ENCODE measurements around the gene AGAP3.
A peak's percentile ranks its signal among the peaks of the same experiment; 100 is the strongest.

Gene AGAP3

GRCh38 chr7:151075662-151075971 lies 10.7 kb upstream of the AGAP3 start:
- TF ChIP-seq POLR2A (IDR thresholded peaks at IDR 0.05; ENCODE audit: low read length), result no peak
- TF ChIP-seq GATA1 (IDR thresholded peaks at IDR 0.05; ENCODE audit: low read depth, low read length), result no peak
- DNase-seq, result no peak

GRCh38 chr7:151075978-151076426 lies 10.3 kb upstream of the AGAP3 start:
- no peak for TF ChIP-seq POLR2A (IDR thresholded peaks at IDR 0.05; ENCODE audit: low read length)
- no peak for TF ChIP-seq GATA1 (IDR thresholded peaks at IDR 0.05; ENCODE audit: low read depth, low read length)
- no peak for DNase-seq

- DNase-seq, result no peak
- TF ChIP-seq POLR2A (IDR thresholded peaks at IDR 0.05; ENCODE audit: low read length) (peak; percentile 35), GATA1 (IDR thresholded peaks at IDR 0.05; ENCODE audit: low read depth, low read length) (no peak)
Observed at GRCh38 chr7:151076863-151077704, 9.2 kb upstream of the AGAP3 start.

GRCh38 chr7:151077705-151078232 lies 8.5 kb upstream of the AGAP3 start:
- DNase-seq, result no peak
- TF ChIP-seq GATA1 (IDR thresholded peaks at IDR 0.05; ENCODE audit: low read depth, low read length) (no peak), POLR2A (IDR thresholded peaks at IDR 0.05; ENCODE audit: low read length) (no peak)

- DNase-seq, result no peak
- no peak for TF ChIP-seq GATA1 (IDR thresholded peaks at IDR 0.05; ENCODE audit: low read depth, low read length)
- TF ChIP-seq POLR2A (IDR thresholded peaks at IDR 0.05; ENCODE audit: low read length), result no peak
Observed at GRCh38 chr7:151078233-151079040, 7.8 kb upstream of the AGAP3 start.

GRCh38 chr7:151079199-151079910 lies 6.9 kb upstream of the AGAP3 start:
- TF ChIP-seq GATA1 (IDR thresholded peaks at IDR 0.05; ENCODE audit: low read depth, low read length) (no peak), POLR2A (IDR thresholded peaks at IDR 0.05; ENCODE audit: low read length) (no peak)
- DNase-seq, result no peak

GRCh38 chr7:151080067-151080521 lies 6.2 kb upstream of the AGAP3 start:
- peak; percentile 67 to 75 for DNase-seq
- TF ChIP-seq POLR2A (IDR thresholded peaks at IDR 0.05; ENCODE audit: low read length) (no peak), GATA1 (IDR thresholded peaks at IDR 0.05; ENCODE audit: low read depth, low read length) (no peak)

- TF ChIP-seq POLR2A (IDR thresholded peaks at IDR 0.05; ENCODE audit: low read length), result peak; percentile 78
- no peak for TF ChIP-seq GATA1 (IDR thresholded peaks at IDR 0.05; ENCODE audit: low read depth, low read length)
- peak; percentile 92 to 95 for DNase-seq
Observed at GRCh38 chr7:151080522-151081169, 5.6 kb upstream of the AGAP3 start, which contains the start of gene FASTK. Gene FASTK, minus strand, starts transcription at chr7:151080809. Its CDS starts 43 bp downstream, at chr7:151080766.

- no peak for TF ChIP-seq GATA1 (IDR thresholded peaks at IDR 0.05; ENCODE audit: low read depth, low read length)
- peak; percentile 4 for TF ChIP-seq POLR2A (IDR thresholded peaks at IDR 0.05; ENCODE audit: low read length)
- no peak for DNase-seq
Observed at GRCh38 chr7:151081170-151082101, 4.8 kb upstream of the AGAP3 start.

GRCh38 chr7:151082141-151083070 lies 3.9 kb upstream of the AGAP3 start:
- no peak for DNase-seq
- TF ChIP-seq GATA1 (IDR thresholded peaks at IDR 0.05; ENCODE audit: low read depth, low read length) (no peak), POLR2A (IDR thresholded peaks at IDR 0.05; ENCODE audit: low read length) (no peak)

Data from erythroblast (primary cell).